HG03039 (cell line): ENCODE data around the gene S100P.
A peak's percentile ranks its signal among the peaks of the same experiment; 100 is the strongest.

Experiments used
- ATAC-seq: cut with Tn5 transposase; IDR thresholded peaks from one replicate; pipeline ENCODE4 v1.9.1; 2021; ENCODE audit warnings: mild to moderate bottlenecking, moderate library complexity; ENCODE audit not compliant: unreplicated experiment

Gene S100P

GRCh38 chr4:6695660-6696610 lies 2.3 kb downstream of the S100P start:
- ATAC-seq, result no peak

GRCh38 chr4:6696611-6697010 lies 2.9 kb downstream of the S100P start:
- no peak for ATAC-seq

- ATAC-seq, result no peak
Measured at GRCh38 chr4:6697131-6697530, 3.5 kb downstream of the S100P start.

GRCh38 chr4:6699388-6699787 lies 5.7 kb downstream of the S100P start:
- ATAC-seq, result no peak

GRCh38 chr4:6699903-6700302 lies 6.2 kb downstream of the S100P start:
- ATAC-seq, result no peak

- no peak for ATAC-seq
Measured at GRCh38 chr4:6701371-6701770, 7.7 kb downstream of the S100P start.

GRCh38 chr4:6702761-6703160 lies 9.1 kb downstream of the S100P start:
- no peak for ATAC-seq

- ATAC-seq, result no peak
Measured at GRCh38 chr4:6703786-6704185, 10.1 kb downstream of the S100P start.

GRCh38 chr4:6705646-6706045 lies 12.0 kb downstream of the S100P start:
- ATAC-seq, result no peak

- no peak for ATAC-seq
Measured at GRCh38 chr4:6706173-6706572, 12.5 kb downstream of the S100P start.

- peak; percentile 64 for ATAC-seq
Measured at GRCh38 chr4:6709230-6710114, 15.8 kb downstream of the S100P start, which contains the start of gene MRFAP1L1. Gene MRFAP1L1 (minus strand): TSS chr4:6709865. CDS start chr4:6709629, 236 bp downstream.

- no peak for ATAC-seq
Measured at GRCh38 chr4:6710282-6710681, 16.6 kb downstream of the S100P start.

GRCh38 chr4:6710996-6711395 lies 17.3 kb downstream of the S100P start:
- ATAC-seq, result no peak

- ATAC-seq, result no peak
Measured at GRCh38 chr4:6714954-6715353, 21.3 kb downstream of the S100P start.

- no peak for ATAC-seq
Measured at GRCh38 chr4:6715704-6716017, 22.0 kb downstream of the S100P start.

GRCh38 chr4:6716018-6716911 lies 22.6 kb downstream of the S100P start, which contains the start of gene BLOC1S4:
Gene BLOC1S4 (plus strand): TSS chr4:6716174. CDS start chr4:6716210, 36 bp downstream.
- peak; percentile 70 for ATAC-seq

- no peak for ATAC-seq
Measured at GRCh38 chr4:6716958-6717655, 23.4 kb downstream of the S100P start.

- ATAC-seq, result no peak
Measured at GRCh38 chr4:6718932-6719610, 25.4 kb downstream of the S100P start.

- no peak for ATAC-seq
Measured at GRCh38 chr4:6719611-6720179, 26.0 kb downstream of the S100P start.
